ENCODE results near the gene LCE2D.

The LCE2D gene

GRCh38 chr1:152699746-152700145 lies 36.6 kb downstream of the LCE2D start:
- DNase-seq: no peak

DNA sequence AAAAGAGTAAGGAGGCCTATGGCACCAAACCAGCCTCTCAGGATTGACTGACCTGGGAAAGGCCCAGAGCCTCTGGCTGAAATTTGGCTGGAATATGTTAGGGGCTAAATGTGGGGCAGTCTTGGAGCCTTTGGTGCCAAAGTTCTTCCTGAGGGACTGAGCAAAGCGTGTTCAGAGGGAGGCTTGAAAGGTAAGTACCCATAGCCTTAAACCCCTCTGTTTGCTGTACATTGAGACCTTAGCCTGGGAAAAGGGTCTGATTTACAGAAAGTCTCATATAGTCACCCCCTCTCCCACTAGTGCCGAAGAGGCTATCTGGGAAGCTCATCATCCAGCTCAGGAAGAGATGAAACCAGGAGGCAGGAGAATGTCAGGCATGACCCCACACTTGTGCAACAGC lies 44.7 kb downstream of the LCE2D start, which contains the start of gene LCE4A:
LCE4A (plus strand) TSS at position 301 of the 400 bp plus-strand sequence. CDS start 916 bp downstream, outside the sequence.
- DNase-seq: no peak
